Measurements from ENCODE around the gene SENP3. TPM values are rescaled to one million over a fixed set of nuclear protein-coding genes. Genes with fewer than 3 reads are reported as not detected.
A peak's percentile ranks its signal among the peaks of the same experiment; 100 is the strongest.

Gene SENP3
- total and polyA plus RNA-seq, 2 of the 13 experiments (the other 11 are each of a cell fraction or from before 2014, with no cell fraction given) = 55.8 to 75.4 TPM

DNA sequence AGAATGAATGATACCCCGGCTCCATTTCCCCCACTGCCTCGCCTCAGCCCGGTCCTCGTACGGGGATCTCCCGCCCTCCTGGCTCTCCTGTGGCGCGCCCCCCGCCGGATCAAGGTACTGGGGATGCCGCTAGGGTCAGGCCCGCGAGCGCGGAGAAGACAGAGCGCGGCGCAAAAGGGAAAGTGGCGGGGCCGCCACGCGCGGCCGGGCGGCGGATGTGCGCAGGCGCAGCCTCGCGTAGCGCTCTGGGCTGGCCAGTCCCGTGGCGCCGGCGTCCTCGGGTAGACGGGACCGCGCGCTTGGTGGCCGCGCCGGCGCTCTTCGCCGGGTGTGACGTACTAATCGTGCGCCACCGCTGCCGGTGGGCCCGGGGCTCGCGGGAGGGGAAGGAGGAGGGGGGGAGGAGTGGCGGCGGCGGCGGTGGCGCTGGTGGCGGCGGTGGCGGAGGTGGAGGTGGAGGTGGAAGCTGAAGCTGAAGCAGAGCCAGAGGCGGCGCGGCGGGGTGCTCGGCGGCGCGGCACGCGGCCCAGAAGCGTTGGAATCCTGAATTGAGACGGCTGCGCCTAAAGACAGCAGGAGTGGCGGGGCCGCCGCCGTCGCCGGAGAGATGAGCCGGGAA is at the start of gene SENP3 (continued):
- TF ChIP-seq RXRA (CRISPR knock-in tag; IDR thresholded peaks at IDR 0.05) (no peak), ZNF34 (CRISPR knock-in tag; IDR thresholded peaks at IDR 0.05; ENCODE audit: borderline replicate concordance) (peak; percentile 81; the same call in 1 of the 2 replicates), NFATC3 (CRISPR knock-in tag; IDR thresholded peaks at IDR 0.05) (no peak), MNT (IDR thresholded peaks at IDR 0.05) (no peak; the same call in 1 of the 2 replicates), FUBP1 (CRISPR knock-in tag; IDR thresholded peaks at IDR 0.05; ENCODE audit: borderline replicate concordance) (no peak), MXI1 (IDR thresholded peaks at IDR 0.05; ENCODE audit: borderline replicate concordance, low read depth, low read length) (peak; percentile 76; the same call in 2 of the 3 replicates), EEA1 (CRISPR knock-in tag; IDR thresholded peaks at IDR 0.05; ENCODE audit: borderline replicate concordance) (no peak), RFX5 (IDR thresholded peaks at IDR 0.05; ENCODE audit: low read depth, low read length) (no peak; the same call in 1 of the 2 replicates), REL (CRISPR knock-in tag; conservative IDR thresholded peaks at IDR 0.05) (no peak), FOXC1 (CRISPR knock-in tag; IDR thresholded peaks at IDR 0.05; ENCODE audit: borderline replicate concordance) (peak; percentile 8; the same call in 1 of the 2 replicates), ZNF530 (CRISPR knock-in tag; IDR thresholded peaks at IDR 0.05; ENCODE audit: low read depth) (no peak), LCORL (IDR thresholded peaks at IDR 0.05) (no peak), LCORL (CRISPR knock-in tag; IDR thresholded peaks at IDR 0.05) (no peak), CENPBD1 (CRISPR knock-in tag; IDR thresholded peaks at IDR 0.05; ENCODE audit: borderline replicate concordance, low read depth) (no peak)
- TF ChIP-seq, protein P1, sequence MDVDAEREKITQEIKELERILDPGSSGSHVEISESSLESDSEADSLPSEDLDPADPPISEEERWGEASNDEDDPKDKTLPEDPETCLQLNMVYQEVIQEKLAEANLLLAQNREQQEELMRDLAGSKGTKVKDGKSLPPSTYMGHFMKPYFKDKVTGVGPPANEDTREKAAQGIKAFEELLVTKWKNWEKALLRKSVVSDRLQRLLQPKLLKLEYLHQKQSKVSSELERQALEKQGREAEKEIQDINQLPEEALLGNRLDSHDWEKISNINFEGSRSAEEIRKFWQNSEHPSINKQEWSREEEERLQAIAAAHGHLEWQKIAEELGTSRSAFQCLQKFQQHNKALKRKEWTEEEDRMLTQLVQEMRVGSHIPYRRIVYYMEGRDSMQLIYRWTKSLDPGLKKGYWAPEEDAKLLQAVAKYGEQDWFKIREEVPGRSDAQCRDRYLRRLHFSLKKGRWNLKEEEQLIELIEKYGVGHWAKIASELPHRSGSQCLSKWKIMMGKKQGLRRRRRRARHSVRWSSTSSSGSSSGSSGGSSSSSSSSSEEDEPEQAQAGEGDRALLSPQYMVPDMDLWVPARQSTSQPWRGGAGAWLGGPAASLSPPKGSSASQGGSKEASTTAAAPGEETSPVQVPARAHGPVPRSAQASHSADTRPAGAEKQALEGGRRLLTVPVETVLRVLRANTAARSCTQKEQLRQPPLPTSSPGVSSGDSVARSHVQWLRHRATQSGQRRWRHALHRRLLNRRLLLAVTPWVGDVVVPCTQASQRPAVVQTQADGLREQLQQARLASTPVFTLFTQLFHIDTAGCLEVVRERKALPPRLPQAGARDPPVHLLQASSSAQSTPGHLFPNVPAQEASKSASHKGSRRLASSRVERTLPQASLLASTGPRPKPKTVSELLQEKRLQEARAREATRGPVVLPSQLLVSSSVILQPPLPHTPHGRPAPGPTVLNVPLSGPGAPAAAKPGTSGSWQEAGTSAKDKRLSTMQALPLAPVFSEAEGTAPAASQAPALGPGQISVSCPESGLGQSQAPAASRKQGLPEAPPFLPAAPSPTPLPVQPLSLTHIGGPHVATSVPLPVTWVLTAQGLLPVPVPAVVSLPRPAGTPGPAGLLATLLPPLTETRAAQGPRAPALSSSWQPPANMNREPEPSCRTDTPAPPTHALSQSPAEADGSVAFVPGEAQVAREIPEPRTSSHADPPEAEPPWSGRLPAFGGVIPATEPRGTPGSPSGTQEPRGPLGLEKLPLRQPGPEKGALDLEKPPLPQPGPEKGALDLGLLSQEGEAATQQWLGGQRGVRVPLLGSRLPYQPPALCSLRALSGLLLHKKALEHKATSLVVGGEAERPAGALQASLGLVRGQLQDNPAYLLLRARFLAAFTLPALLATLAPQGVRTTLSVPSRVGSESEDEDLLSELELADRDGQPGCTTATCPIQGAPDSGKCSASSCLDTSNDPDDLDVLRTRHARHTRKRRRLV (CRISPR knock-in tag; IDR thresholded peaks at IDR 0.05) = 0 out of 2 replicates have a peak, but pooled peaks have one; percentile 35
- TF ChIP-seq, protein P2, sequence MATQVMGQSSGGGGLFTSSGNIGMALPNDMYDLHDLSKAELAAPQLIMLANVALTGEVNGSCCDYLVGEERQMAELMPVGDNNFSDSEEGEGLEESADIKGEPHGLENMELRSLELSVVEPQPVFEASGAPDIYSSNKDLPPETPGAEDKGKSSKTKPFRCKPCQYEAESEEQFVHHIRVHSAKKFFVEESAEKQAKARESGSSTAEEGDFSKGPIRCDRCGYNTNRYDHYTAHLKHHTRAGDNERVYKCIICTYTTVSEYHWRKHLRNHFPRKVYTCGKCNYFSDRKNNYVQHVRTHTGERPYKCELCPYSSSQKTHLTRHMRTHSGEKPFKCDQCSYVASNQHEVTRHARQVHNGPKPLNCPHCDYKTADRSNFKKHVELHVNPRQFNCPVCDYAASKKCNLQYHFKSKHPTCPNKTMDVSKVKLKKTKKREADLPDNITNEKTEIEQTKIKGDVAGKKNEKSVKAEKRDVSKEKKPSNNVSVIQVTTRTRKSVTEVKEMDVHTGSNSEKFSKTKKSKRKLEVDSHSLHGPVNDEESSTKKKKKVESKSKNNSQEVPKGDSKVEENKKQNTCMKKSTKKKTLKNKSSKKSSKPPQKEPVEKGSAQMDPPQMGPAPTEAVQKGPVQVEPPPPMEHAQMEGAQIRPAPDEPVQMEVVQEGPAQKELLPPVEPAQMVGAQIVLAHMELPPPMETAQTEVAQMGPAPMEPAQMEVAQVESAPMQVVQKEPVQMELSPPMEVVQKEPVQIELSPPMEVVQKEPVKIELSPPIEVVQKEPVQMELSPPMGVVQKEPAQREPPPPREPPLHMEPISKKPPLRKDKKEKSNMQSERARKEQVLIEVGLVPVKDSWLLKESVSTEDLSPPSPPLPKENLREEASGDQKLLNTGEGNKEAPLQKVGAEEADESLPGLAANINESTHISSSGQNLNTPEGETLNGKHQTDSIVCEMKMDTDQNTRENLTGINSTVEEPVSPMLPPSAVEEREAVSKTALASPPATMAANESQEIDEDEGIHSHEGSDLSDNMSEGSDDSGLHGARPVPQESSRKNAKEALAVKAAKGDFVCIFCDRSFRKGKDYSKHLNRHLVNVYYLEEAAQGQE (IDR thresholded peaks at IDR 0.05; ENCODE audit: borderline replicate concordance in 1 of 2, low read depth in 1 of 2, low read length in 2 of 2) = no peak
